HG03097 (cell line): ENCODE results near the gene HSPB6.
"Not testable (repeated sequence)": the region's sequence is repeated elsewhere in the genome, so short reads cannot be mapped to it uniquely, and the experiment has no call there.

ENCODE experiments used
- ATAC-seq: cut with Tn5 transposase; IDR thresholded peaks from one replicate; pipeline ENCODE4 v1.9.1; 2021; ENCODE audit not compliant: unreplicated experiment, low FRiP score

The HSPB6 gene, protein sequence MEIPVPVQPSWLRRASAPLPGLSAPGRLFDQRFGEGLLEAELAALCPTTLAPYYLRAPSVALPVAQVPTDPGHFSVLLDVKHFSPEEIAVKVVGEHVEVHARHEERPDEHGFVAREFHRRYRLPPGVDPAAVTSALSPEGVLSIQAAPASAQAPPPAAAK

DNA sequence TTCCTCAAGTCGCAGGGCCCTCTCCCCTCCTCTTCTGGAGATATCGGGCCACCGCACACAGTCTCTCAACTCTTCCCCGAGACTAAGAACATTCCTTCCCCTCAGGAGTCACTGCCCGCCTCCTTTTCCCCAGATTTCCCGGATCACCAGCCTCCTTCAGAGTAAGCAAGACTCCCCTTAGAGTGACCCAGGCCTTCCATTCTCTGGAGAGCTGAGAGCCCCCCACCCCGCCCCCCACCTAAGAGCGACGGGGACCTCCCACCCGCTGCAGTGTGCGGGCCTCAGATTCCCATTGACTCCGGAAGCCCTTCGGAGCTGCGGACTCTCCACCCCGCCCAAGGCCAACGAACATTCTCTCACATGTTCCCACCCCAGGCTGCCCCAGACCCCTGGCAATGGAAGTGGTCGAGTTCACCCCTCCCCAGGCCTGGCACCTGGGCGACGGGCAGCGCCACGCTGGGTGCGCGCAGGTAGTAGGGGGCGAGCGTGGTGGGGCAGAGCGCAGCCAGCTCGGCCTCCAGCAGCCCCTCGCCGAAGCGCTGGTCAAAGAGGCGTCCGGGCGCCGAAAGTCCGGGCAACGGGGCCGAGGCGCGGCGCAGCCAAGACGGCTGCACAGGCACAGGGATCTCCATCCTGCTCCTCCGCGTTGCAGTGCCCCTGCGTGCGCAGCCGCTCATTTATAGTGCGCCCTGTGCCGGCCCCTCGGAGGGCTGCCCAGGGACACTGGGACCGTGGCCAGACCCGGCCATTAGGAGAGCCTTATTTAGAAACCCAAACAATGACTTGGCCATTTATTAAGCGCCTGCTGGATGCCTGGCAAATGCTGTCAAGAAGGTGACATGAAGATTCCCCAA is at the start of gene HSPB6:
Gene HSPB6 (minus strand): TSS at position 653 of the 854 bp plus-strand sequence. CDS start 21 bp downstream, at position 632.
- ATAC-seq = no peak

DNA sequence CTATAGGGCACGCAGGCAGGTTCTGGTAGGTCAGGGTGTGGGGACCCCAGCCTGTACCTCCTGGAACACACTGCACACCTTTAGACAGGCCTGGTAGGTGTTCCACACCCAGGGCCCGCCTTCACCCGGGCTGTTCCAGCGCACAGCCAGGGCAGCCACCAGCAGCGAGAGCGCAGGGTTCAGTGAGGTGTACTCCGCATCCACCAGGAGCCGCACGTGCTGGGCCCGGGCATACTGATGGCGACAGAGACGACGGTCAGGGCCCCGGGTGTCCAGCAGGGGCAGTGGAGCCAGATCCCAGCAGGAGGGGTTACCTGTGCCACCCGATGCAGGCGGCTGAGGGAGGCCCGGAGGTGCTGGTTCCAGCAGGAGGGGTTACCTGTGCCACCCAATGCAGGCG is 49.8 kb upstream of the HSPB6 start:
- ATAC-seq = no peak

- no peak for ATAC-seq
These were observed 48.8 kb upstream of the HSPB6 start for GRCh38 chr19:35805526-35806102.

DNA sequence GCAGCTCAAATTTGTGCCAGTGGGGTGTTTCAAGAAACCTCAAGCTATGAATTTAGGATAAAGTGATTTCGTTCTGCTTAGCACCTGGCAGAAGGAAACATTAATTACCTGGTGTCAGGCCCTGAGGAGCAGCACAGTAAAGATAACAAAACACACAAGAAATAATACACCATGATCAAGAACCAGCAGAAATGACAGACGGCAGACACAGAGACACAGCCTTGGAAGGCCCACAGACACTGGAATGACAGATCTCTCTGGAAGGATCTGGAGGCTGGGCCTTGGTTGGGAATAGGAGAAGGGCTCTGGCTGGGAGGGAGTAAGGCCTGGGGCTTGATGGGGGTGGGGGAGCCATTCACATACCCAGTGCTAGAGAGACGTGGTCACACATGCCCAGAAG is 45.0 kb upstream of the HSPB6 start:
- ATAC-seq = no peak

DNA sequence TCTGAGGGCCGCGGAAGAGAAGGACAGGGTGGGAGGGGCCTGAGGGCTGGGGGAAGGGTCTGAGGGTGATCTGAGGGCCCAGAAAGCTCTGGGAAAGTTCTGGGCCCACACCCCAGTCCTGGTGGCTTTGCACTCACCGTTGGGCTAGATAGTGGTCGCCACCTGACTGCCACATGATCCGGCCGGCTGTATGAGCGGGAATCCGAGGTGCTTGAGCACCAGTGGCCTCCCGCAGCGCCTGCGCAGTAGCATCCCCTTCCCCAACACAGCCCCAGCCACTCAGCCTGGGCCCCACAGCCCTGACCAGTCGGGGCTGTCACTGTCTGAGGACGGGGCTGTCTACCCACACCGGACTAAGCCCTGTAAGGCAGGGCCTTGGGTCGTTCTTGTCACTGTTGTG is 40.8 kb upstream of the HSPB6 start:
- ATAC-seq = no peak

DNA sequence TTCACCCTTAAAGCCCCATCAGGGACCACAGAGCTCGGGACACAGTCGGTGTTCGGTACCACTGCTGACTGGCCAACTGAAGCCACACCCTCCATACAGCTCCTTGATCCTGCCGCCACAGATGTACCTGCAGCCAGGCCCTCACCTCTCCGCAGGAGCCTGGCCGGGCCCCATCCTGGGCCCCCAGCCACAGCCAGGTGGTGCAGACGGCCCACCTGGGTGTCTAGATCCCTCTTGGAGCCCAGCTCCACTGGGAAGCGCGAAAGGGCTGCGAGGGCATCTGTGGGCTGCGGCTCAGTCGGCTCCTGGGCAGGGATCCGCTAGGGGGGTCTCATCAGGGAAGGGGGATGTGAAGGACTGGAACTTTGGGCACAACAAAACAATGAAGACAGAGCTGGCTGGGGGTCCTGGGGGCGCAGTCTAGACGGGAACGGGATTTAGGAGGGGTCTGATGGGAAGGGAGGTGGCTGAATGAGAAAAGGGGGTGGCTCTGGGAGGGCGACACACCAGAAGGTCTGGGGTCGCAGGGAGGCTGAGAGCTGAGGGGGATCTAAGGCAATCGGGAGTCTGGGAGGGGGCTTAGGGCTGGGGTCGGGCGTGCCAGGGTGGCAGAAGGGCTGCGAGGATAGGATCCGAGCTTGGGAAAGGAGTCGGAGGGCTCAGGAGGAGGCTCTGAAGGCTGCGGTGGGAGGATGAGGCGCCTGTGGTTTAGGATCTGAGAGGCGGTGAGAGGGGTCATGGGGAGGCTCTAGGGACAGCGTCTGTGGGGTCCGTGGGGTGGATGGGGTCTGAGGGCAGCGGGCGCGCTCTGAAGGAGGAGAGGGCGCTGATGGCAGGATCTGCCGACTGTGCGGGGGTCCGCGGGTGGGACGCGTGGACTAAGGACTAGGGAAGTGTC is 40.1 kb upstream of the HSPB6 start:
- no peak for ATAC-seq

DNA sequence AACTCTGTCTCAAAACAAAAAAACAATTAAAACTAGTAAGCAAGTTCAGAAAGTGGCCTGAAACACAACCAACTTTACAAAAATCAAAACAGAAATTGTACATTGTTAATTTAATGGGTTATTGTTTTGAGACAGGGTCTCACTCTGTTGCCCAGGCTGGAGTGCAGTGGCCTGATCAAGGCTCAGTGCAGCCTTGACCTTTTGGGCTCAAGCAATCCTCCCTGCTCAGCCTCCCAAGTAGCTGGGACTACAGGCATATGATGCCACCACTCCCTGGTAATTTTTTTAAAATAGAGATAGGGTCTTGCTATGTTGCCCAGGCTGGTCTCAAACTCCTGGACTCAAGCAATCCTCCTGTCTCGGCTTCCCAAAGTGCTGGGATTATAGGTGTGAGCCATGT is 38.7 kb upstream of the HSPB6 start:
- not testable (repeated sequence) for ATAC-seq

- no peak for ATAC-seq
These were observed 36.7 kb upstream of the HSPB6 start for GRCh38 chr19:35793381-35794165.

GRCh38 chr19:35792888-35793287 is 36.1 kb upstream of the HSPB6 start:
- no peak for ATAC-seq

DNA sequence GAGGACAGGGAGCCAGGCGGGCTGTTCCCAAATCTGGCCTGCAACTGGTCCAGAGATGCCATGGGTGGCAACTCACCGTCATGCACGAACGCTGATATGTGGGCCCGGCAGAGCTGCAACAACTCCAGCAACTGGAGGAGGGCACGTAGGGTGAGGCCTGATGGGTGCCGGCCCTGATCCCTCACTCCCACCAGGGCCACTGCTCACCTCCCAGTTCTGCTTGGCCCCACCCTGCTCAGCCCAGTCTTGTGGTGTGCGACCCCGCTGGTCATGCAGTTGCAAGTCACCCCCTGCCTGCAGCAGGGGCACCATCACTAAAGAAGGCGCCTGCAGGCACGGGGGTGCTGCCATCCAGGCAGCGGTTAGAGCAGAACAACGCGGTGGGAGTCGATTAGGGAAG is 35.5 kb upstream of the HSPB6 start:
- no peak for ATAC-seq

DNA sequence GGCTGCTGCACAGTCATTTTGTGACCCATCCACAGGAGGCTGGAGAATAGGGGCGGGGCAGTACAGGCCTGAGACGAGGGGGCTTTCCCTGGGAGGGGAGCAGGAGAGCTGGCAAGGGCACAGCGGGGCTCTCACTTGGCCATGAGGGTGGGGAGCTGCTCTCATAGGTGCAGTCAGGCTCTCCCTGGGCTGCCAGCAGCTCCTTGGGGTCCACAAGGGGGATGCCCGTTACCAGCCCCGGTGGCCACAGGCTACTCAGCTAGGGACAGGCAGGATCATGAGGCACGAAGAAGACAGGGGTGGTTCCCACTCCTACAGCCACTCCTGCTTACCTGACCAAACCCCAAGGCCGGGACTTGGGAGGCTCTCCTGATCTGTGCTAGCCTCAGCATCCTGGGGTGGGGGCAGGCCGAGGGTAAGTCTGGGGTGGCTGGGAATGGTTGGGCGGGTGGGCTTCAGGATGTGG is 35.0 kb upstream of the HSPB6 start:
- ATAC-seq = no peak

DNA sequence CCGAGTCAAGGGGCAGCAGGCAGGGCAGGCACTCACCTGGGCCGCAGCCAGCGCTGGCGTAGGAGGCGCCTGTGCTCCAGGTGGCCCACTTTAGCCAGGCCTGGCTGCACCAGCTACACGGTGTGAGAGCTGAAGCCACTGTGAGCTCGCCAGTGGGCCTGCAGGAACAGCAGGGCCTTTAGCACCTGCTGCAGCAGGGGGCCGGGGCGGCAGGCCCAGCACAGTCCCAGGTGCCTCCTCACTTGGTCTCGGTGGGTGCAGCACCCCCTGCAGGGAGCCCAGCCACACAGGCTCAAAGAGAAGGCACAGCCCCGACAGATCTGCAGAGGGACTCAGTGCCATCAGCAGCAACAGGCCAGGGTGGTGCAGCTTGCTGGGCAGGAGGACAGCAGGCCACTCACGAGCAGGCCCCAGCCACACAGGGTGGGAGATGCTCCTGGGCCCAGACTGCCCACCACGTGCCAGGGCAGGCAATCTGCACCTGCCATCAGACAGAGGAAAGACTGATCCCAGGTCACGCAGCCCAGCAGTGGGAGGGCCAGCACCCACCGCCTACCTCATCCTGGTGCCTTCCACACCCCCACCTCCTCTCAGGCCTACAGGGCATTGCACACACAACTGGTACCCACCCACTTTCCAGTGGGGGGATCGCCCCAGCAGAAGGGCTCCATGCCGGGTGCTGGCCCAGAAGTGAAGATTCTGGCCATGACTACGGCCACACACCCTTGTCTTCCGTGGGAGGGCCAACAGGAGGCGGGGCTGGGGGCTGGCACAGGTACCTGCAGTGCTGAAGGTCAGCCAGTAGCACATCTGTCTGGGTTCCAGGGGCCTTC is 34.4 kb upstream of the HSPB6 start:
- no peak for ATAC-seq

DNA sequence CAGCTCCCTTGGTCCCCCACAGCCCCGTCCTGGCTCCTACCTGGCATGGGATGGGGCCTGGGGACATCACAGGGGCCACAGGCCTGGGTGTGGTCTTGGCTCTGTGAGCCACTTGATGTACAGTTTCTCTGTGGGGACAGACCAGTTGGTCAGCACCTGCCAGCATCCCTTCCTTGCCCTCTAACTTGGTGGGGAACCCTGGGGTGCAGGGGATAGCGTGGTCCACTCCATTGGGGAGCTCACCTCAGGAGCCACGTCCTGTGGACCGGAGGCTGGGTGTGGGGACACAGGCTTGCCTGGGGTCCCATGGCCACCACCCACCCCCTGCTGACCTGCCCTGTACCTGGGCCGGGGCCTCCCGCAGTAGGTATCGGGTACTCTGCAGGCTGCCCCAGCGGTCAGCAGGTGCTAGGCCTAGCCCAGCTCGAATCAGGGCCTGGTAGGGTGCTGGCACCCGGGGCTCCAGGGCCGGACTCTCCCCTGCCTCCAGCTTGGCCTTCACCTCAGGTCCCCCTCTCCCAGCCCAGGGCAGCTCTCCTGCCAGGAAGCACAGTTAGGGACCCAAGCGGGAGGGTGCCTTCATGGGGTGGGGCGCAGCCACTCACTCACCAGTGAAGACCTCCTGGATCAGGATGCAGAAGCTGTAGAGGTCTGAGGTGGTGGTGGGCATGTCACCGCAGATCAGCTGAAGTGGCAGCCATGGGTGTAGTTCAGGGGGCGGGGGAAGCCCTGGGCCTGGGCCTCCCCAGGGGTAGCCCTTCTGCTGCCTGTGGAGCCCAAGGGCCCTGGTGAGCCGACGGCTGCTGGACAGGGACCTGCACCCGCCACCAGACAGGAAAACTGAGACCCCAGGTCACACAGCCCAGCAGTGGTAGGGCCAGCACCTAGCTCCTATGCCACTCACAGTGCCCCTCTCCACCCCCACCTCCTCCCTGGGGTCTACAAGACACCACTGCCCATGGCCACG is 33.4 kb upstream of the HSPB6 start:
- no peak for ATAC-seq

- no peak for ATAC-seq
These were observed 32.6 kb upstream of the HSPB6 start for GRCh38 chr19:35789195-35789977.

GRCh38 chr19:35788205-35788960 is 31.6 kb upstream of the HSPB6 start:
- ATAC-seq = no peak

DNA sequence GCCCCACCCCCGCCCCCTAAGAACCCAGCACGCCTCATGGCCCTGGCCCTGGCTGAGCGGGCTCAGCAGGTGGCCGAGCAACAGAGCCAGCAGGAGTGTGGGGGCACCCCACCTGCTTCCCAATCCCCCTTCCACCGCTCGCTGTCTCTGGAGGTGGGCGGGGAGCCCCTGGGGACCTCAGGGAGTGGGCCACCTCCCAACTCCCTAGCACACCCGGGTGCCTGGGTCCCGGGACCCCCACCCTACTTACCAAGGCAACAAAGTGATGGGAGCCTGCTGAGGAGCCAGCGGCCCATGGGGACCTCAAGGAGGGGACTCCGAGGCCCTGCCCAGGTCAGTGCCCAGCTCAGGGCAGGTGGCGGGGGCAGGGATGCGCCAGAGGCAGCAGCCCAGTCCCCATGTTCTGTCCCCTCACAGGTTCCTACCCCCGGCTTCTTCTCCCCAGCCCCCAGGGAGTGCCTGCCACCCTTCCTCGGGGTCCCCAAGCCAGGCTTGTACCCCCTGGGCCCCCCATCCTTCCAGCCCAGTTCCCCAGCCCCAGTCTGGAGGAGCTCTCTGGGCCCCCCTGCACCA is 30.5 kb upstream of the HSPB6 start:
- ATAC-seq = no peak
